HuH-7.5 (cell line): ENCODE results near the gene KHDRBS1.
"Not testable (repeated sequence)": the region's sequence is repeated elsewhere in the genome, so short reads cannot be mapped to it uniquely, and the experiment has no call there.

Experiments used
- DNase-seq: peaks from one replicate; pipeline ENCODE4 v3.0.0; 2011; ENCODE audit warnings: low spot score

Gene KHDRBS1, protein sequence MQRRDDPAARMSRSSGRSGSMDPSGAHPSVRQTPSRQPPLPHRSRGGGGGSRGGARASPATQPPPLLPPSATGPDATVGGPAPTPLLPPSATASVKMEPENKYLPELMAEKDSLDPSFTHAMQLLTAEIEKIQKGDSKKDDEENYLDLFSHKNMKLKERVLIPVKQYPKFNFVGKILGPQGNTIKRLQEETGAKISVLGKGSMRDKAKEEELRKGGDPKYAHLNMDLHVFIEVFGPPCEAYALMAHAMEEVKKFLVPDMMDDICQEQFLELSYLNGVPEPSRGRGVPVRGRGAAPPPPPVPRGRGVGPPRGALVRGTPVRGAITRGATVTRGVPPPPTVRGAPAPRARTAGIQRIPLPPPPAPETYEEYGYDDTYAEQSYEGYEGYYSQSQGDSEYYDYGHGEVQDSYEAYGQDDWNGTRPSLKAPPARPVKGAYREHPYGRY

DNA sequence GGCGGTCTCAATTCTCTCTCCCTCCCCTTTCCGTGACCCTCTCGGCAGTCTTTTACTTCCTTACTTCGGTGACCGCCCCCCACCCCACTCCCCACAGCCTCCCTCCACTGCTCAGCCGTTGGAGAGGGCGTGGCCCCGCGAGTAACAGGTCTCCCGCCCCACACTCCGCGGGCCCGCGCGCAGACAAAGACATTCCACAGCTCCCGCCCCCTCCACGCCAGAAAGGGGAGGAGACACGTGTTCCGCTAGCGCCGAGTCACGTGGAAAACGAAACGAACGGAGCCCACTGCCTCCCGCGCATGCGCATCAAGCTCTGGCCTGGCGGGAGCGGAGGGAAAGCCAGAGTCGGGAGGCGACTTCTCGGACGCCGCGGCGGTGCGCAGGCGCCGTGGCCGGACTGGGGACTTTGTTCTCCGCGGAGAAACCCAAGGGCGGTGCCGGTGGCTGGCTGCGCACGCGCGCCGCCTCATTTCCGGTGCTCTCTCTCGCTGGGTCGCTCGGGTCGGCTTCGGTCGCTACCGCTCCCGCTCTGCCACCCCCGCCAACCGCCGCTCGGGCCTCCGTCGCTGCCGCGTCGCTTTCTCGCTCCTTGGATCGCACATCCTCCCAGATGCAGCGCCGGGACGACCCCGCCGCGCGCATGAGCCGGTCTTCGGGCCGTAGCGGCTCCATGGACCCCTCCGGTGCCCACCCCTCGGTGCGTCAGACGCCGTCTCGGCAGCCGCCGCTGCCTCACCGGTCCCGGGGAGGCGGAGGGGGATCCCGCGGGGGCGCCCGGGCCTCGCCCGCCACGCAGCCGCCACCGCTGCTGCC, at the start of gene KHDRBS1:
TSS of gene KHDRBS1 (plus strand) at position 483 of the 813 bp plus-strand sequence. CDS start at position 611, 128 bp downstream.
- DNase-seq = peak; percentile 97

DNA sequence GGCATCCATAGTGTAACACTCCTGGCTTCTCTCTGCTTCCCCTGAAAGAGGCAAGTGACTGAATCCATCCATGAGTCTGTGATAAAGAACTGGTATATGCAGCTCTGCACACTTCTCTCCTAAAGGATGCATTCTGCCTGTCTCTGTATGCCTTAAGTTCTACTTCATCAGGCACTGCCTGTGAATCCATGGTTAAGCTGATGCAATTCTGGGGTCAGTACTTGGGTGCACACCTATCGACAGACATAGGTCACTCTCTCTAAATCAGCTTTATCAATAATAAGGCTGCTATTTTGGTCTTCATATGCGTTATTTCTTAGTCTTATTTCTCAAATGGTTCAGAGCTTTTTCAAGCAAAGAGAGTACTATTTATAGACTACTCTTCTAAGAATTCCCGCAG, 42.8 kb upstream of the KHDRBS1 start:
- no peak for DNase-seq

DNA sequence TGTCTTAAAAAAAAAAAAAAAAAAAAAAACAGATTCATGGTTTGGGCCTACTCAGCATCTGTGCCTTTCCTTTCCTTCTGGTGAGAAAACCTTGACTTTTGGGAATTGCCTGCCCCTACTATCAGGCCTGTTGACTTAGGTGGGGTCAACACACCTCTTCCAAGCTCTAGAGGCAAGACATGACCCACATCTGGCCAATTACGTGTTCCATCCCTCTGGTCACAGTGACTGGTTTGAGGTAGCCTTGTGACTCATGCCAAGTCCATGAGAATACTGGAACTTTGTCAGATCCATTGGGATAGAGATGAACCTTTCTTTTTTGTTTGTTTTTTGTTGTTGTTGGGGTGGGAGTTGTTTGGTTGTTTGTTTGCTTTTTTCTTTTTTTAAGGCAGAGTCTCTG, 37.3 kb upstream of the KHDRBS1 start:
- DNase-seq = no peak

DNA sequence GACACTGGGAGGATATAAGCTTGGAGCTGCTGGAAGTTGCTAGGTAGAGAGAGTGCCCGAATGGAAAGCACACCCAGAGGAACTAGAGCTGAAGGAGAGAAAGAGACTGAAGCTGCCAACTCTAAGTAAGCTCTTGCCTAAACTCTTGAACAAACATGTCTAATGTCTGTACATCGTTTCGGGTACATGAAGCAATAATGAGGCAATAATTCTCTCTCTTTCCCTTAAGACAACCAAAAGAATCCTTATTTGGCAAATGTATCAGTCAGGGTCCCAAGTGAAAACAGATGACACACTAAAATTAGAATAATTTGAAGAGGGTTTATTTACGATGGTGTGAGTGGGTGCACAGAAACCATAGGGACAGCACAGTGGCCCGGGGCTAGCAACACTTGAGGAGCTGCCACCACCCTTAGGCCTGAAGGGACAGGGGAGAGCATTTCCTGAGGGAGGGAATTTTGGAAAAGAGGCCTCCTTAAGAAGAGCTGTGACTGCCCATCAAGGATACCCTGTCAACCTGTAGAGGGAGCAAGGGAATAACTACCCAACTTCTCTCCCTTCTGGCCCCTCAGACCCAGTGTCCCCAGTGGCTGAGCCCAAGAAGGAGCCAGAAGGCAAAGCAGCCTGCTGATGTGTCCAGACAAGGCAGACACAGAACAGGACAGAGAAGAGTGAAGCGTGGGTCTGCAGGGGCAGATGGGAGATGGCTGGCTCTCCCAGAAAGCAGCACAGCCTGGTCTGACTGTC, 36.1 kb upstream of the KHDRBS1 start:
- DNase-seq = no peak

DNA sequence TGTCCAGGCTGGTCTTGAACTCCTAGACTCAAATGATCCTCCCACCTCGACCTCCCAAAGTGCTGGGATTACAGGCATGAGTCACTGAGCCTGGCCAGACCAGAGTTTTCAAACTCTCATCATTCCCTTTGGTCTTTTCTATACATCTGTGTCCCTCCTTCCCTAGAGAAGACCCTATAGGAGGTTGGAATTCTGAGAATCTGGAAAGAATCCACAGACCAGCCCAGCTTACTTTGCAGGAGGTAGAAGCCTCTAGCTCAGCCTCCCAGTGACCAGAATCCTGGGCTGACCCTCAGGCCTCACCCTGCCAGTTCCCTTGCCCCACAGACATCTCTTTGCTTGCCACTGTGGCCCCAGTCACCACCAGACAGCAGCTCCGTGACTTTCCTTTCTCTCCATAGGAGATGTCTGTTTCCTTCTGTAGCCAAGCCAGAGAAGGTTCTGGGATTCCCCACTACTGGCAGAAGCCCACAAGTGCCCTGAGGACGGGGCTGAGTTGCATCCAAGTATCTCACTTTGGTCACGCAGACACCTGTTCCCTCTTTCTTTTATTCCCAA, 34.7 kb upstream of the KHDRBS1 start:
- no peak for DNase-seq

DNA sequence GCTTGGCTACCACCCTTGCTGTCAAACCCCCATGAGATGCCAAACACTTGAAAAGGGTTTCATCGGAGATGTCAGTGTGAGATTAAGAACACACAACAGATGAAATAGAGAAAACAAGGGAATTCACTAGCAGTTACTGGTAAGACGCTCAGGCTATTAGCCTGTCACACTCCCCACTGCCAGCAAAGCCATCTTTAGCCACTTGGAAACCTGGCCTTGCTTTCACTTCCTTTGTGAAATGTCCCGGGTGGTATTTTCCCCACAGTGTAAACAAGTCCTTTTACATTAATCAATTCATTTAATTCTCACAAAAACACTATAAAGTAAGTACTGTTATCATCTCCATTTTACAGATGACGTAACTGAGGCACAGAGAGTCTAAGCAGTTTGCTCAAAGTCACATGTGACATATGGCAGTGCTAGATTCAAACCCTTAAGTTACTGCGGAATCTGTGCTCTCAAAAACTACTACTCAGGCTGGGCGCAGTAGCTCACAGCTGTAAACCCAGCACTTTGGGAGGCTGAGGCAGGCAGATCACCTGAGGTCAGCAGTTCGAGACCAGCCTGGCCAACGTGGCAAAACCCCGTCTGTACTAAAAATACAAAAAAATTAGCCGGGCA, 32.7 kb upstream of the KHDRBS1 start:
- DNase-seq = no peak

DNA sequence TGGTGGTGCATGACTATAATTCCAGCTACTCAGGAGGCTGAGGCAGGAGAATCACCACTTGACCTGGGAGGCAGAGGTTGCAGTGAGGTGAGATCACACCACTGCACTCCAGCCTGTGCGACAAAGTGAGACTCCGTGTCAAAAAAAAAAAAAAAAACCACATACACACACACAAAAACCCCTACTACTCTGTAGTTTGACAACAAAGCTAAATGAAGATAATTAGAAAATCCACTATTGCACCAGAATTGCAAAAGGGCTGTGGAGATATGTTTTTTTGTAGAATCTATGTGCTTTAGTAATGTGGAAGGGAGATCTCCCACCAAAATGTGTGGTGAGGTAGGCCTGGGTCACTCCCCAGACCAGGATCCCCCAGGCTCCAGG, 32.2 kb upstream of the KHDRBS1 start:
- no peak for DNase-seq

DNA sequence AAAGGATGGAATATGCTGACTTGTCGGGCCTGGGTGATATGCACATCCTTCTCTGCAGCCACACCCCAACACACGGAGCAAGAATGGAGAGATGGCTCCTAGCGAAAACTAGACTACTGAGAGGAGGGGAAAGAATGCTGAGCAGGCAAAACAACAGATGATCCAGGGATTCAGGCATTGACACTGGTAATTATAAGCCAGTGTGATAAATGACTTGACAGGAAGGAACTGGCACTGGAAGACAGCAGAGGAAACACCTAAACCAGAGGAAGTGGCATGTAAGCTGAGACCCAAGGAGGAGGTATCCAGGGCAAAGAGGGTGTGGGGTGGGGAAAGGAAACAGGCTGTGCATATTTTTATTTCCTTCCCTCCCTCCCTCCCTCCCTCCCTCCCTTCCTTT, 31.7 kb upstream of the KHDRBS1 start:
- no peak for DNase-seq

DNA sequence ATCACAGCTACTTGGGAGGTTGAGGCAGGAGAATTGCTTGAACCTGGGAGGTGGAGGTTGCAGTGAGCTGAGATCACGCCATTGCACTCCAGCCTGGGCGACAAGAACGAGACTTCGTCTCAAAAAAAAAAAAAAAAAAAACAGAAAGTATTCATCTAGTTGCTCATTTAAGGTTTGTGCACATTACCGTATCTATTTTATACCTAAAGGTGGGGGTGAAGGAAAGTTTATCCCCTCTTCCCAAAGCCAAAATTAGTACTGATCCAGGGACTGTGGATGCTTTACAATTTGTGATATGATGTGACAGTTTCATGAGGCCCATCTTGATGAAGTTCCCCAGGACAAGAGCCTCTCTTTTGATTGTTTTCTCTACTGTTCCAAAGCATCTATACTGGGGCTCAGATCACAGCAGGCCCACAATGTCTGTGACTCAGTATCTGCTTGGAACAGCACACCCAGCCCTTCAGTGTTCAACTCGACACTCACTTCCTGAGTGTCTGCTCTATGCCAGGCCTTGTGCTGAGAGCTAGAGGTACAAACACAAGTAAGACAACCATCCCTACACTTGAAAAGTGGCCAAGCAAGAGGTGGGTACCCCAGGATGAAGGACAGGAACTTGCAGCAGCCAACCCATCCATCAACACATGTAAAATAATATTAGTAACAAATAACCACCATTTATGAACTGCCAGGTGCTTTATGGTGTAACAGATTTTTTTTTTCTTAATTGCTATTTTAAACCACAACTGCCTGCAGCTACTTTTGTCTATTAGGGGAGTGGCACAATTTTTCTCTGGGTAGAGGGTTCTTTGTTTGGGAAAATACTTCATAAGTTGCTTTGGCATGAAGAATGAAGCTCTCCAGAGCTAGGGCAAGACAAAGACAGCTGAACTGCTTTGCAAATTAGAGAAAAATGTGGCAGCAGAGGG, 29.0 kb upstream of the KHDRBS1 start:
- no peak for DNase-seq

DNA sequence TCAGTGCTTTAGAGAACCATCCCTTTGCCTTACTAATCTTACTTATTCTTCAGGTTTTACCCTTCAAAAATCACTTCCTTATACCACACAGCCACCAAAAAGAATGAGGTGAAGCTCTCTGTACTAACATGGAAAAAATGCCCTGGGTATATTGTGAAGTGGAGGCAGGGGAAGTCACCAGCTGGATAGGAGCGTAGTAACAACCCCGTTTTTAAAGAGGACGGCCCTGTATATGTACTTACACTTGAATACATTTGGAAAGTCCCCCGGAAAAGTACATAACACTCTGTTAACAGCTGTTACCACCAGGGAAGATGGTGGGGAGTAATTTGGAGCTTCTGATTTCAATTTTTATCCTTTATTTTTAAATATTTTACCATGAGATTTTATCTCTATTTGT, 28.2 kb upstream of the KHDRBS1 start:
- no peak for DNase-seq

DNA sequence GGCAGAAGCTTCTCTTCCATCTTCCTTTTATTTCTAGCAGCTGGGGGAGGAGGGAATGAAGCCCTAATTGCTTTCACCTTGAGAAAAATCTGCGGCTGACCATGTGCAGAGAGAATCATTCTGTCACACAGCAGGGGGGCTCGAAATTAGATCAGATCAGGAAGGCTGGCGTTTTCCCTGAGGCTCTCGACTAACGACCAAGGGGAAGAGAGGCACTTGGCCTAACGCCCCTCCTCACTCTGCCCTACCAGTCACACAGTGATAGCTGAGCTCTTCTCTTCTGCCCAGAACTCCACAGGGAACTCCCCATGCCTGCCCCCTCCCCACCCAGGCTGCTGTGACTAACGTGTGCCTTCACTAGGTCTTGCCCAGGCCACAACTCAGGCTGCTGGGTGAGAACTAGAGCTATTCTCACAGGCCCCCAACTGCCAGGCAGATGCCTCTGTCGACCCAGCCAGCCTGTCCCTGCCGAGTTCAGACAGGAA, 26.5 kb upstream of the KHDRBS1 start:
- DNase-seq = no peak

DNA sequence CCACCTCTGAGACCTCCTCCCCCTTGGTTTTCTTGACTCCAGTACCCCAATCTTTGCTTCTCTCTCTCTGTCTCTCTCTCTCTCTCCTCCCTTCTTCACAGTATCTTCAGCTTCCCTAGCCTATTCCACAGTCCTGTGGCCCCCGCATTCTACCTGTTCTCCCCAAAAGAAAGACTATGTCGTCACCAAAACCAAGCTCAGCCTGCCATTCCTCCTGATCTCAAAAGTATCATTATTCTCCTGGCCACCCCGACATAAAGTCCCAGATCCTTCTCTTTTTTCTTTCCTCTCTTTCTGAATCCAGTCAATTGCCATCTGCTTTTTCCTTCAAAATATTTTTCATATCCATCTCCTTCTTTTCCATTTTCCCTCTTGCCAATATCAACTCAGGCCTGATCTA, 23.7 kb upstream of the KHDRBS1 start:
- no peak for DNase-seq

DNA sequence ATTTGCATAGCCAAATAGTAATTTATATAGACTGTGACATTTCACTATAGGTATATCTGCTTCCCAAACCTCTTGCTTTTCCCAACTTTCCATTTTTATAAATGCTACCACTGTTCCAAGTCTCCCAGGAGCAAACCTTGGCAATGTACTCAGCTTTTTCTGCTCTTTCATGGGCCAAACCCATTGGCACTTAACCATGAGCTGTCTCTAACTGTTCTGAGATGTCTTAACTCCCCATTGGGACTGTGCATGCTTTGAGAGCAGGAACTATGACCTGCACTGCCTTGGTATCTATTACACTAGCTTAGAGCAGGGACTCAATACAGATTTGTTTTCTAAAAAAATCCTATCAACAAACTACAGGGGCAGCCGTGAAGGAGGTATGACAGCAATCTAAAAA, 22.5 kb upstream of the KHDRBS1 start:
- no peak for DNase-seq

DNA sequence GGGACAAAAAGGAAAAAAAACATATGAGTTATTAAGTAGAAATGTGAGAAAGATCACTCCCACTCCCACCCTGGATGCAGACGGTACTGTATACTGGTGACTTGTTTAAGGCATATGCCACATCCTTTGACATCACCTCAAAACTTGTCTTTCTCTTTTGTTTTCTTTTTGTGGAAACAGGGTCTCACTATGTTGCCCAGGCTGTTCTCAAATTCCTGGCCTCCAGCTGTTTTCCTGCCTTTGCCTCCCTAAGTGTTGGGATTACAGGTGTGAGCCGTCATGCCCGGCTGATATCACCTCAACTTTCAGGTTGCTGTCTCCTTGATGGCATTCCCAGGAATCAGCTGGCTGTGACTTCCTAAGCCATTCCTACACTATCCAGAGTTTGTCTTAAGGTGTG, 18.4 kb upstream of the KHDRBS1 start:
- no peak for DNase-seq

DNA sequence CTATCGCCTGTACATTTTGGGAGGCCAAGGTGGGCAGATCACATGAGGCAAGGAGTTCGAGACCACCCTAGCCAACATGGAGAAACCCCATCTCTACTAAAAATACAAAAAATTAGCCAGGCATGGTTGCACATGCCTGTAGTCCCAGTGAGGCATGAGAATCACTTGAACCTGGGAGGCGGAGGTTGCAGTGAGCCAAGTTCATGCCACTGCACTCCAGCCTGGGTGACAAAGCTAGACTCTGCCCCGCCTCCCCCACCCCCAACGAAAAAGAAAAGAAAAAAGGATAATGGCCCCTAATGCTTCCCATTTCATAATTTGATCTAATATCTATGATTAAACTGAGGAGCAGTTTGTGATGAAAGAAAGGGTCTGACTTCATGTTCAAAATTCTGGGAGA, 17.5 kb upstream of the KHDRBS1 start:
- not testable (repeated sequence) for DNase-seq

DNA sequence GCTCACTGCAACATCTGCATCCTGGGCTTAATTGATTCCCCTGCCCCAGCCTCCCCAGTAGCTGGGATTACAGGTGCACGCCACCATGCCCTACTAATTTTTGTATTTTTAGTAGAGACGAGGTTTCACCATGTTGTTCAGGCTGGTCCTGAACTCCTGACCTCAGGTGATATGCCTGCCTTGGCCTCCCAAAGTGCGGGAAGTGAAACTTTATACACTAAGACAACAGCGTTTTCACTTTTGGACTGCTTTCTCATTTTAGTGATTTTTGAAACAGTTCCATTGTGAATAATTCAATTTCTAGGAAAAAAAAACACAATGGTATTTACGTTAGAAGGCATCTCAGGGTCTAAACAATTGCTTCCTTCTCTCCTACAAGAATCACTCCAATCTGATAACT, 11.8 kb upstream of the KHDRBS1 start:
- DNase-seq = no peak

DNA sequence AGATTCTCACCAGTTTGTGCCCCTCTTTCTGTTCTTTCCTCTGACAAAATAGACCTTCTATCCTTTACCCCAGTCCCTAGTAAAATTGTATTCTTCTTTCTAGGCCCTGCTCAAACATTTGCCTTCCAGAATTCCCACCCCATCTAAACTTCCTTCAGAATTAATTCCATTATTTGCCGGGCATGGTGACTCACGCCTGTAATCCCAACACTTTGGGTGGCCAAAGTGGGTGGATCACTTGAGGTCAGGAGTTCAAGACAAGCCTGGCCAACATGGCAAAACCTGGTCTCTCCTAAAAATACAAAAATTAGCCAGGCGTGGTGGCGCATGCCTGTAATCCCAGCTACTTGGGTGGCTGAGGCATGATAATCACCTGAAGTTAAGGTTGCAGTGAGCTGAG, 11.4 kb upstream of the KHDRBS1 start:
- not testable (repeated sequence) for DNase-seq

DNA sequence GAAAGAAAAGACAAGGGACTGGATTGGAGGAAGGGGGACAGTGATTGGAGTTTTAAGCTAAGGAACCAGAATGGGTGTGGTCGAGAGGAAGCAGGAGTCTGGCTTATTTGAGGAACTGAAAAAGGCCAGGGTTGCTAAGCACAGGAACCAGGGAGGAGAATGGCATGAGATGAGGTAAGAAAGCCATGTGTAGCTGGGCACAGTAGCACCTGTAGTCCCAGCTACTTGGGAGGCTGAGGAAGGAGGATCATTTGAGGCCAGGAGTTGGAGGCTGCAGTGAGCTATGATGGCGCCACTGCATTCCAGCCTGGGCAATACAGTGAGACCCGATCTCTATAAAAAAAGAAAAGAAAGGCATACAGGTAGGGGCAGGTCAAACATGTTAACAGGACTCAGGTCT, 8.1 kb upstream of the KHDRBS1 start:
- DNase-seq = no peak

DNA sequence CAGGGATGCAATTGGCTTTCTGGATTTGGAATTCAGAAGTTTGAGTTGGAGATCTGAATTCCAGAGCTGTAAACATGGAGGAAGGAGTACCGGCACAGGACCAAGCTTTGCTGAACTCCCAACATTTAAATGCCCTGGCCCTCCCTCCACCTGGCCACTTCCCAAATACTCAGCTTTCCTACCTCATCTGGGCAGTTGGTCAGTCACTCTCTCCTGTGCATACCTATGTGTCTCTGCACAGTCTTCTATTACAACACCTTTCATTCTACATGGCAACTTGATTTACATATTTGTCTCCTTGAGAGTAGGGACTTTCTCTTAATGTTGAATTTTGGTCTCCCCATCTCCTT, 6.1 kb upstream of the KHDRBS1 start:
- no peak for DNase-seq

DNA sequence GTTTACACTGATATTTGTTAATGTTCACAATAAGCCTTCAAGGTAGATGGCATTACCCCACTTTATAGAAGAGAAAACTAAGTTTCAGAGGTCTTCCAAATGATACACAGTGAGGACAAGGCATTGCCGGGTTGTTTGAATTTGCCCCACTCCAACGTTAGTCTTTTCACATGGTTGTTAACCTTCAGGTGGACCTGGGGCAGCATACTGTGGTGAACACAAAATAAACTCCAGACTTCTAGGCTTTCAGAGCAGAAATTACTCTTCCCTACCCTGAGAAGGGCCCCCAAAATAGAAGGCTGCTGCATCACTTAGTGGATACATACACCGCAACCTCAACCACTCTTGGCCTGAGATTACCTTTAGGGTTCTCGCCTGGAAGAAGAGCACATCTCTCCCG, 3.4 kb upstream of the KHDRBS1 start:
- DNase-seq = no peak
